ENCODE measurements around the gene ZNF511. TPM values are rescaled to one million over a fixed set of nuclear protein-coding genes. Genes with fewer than 3 reads are reported as not detected.

ZNF511 gene
- total RNA-seq, 1 donor from 2014 or later, result 25.5 TPM

- H3K27me3 ChIP-seq (ENCODE audit: insufficient read depth, low read length), result no peaks in the 10 kb centered on the region
- H3K4me2 ChIP-seq (ENCODE audit: low read length), result no peak overlapping the region
- Mint-ChIP-seq H3K36me3 (ENCODE audit: low read depth, unreplicated experiment) (peaks cover 3% of the 10 kb centered on the region), H3K27me3 (ENCODE audit: low read depth, unreplicated experiment) (no peaks in the 10 kb centered on the region), H3K9me3 (ENCODE audit: unreplicated experiment) (no peaks in the 10 kb centered on the region), H3K4me1 (ENCODE audit: low read depth, unreplicated experiment) (peaks cover 9% of the 10 kb centered on the region), H3K4me3 (ENCODE audit: unreplicated experiment) (no peak overlapping the region), H3K27ac (ENCODE audit: unreplicated experiment) (no peak overlapping the region)
- H4K20me1 ChIP-seq (ENCODE audit: insufficient read depth, low read length), result peaks cover 28% of the 10 kb centered on the region
- FAIRE-seq (no peak), DNase-seq (ENCODE audit: low read depth) (no peak)
- no peak overlapping the region for H3K9ac ChIP-seq (ENCODE audit: low read length)
- H3K4me3 ChIP-seq (ENCODE audit: insufficient read depth, low read depth, low read length), result no peak overlapping the region
- peaks cover 21% of the 10 kb centered on the region for H3K79me2 ChIP-seq (ENCODE audit: insufficient read depth, low read length)
- no peak overlapping the region for H2AFZ ChIP-seq (ENCODE audit: low read depth, low read length)
- no peaks in the 10 kb centered on the region for H3K9me3 ChIP-seq (ENCODE audit: insufficient read depth, low read depth, low read length)
- H3K36me3 ChIP-seq (ENCODE audit: insufficient read depth, low read length), result no peaks in the 10 kb centered on the region
- no peak overlapping the region for H3K27ac ChIP-seq (ENCODE audit: low read depth, low read length)
- TF ChIP-seq EZH2 (IDR thresholded peaks at IDR 0.05; ENCODE audit: insufficient read depth, low read length), result no peak
- TF ChIP-seq CTCF (IDR thresholded peaks at IDR 0.05; ENCODE audit: insufficient read depth, low read depth, low read length), result no peak
- H3K4me1 ChIP-seq (ENCODE audit: insufficient read depth, low read length), result peaks cover 15% of the 10 kb centered on the region
Measured at GRCh38 chr10:133311570-133311969, 2.9 kb downstream of the ZNF511 start.

- Histone ChIP-seq H4K20me1 (ENCODE audit: insufficient read depth, low read length) (peaks cover 22% of the 10 kb centered on the region), H3K4me2 (ENCODE audit: low read length) (no peak overlapping the region), H3K4me3 (ENCODE audit: insufficient read depth, low read depth, low read length) (no peak overlapping the region), H3K27ac (ENCODE audit: low read depth, low read length) (no peak overlapping the region), H3K36me3 (ENCODE audit: insufficient read depth, low read length) (no peaks in the 10 kb centered on the region), H3K9ac (ENCODE audit: low read length) (no peak overlapping the region), H3K27me3 (ENCODE audit: insufficient read depth, low read length) (no peaks in the 10 kb centered on the region), H3K79me2 (ENCODE audit: insufficient read depth, low read length) (peaks cover 14% of the 10 kb centered on the region), H2AFZ (ENCODE audit: low read depth, low read length) (no peak overlapping the region), H3K4me1 (ENCODE audit: insufficient read depth, low read length) (peaks cover 12% of the 10 kb centered on the region), H3K9me3 (ENCODE audit: insufficient read depth, low read depth, low read length) (no peaks in the 10 kb centered on the region)
- no peak overlapping the region for H3K27ac Mint-ChIP-seq (ENCODE audit: unreplicated experiment)
- peaks cover 3% of the 10 kb centered on the region for H3K36me3 Mint-ChIP-seq (ENCODE audit: low read depth, unreplicated experiment)
- no peak for FAIRE-seq
- H3K4me3 Mint-ChIP-seq (ENCODE audit: unreplicated experiment), result no peak overlapping the region
- no peak for DNase-seq (ENCODE audit: low read depth)
- no peaks in the 10 kb centered on the region for H3K9me3 Mint-ChIP-seq (ENCODE audit: unreplicated experiment)
- TF ChIP-seq EZH2 (IDR thresholded peaks at IDR 0.05; ENCODE audit: insufficient read depth, low read length), result no peak
- TF ChIP-seq CTCF (IDR thresholded peaks at IDR 0.05; ENCODE audit: insufficient read depth, low read depth, low read length), result no peak
- peaks cover 5% of the 10 kb centered on the region for H3K4me1 Mint-ChIP-seq (ENCODE audit: low read depth, unreplicated experiment)
- H3K27me3 Mint-ChIP-seq (ENCODE audit: low read depth, unreplicated experiment), result no peaks in the 10 kb centered on the region
Measured at GRCh38 chr10:133312016-133312768, 3.5 kb downstream of the ZNF511 start.

GRCh38 chr10:133312769-133313145, 4.0 kb downstream of the ZNF511 start:
- no peak for FAIRE-seq
- no peak for DNase-seq (ENCODE audit: low read depth)
- H3K79me2 ChIP-seq (ENCODE audit: insufficient read depth, low read length), result peaks cover 9% of the 10 kb centered on the region

More at GRCh38 chr10:133312769-133313145, 4.0 kb downstream of the ZNF511 start:
- no peaks in the 10 kb centered on the region for H3K27me3 Mint-ChIP-seq (ENCODE audit: low read depth, unreplicated experiment)
- Histone ChIP-seq H3K9me3 (ENCODE audit: insufficient read depth, low read depth, low read length) (no peaks in the 10 kb centered on the region), H3K27me3 (ENCODE audit: insufficient read depth, low read length) (no peaks in the 10 kb centered on the region), H3K4me1 (ENCODE audit: insufficient read depth, low read length) (peaks cover 6% of the 10 kb centered on the region), H3K4me3 (ENCODE audit: insufficient read depth, low read depth, low read length) (no peak overlapping the region), H3K9ac (ENCODE audit: low read length) (no peak overlapping the region), H4K20me1 (ENCODE audit: insufficient read depth, low read length) (peaks cover 17% of the 10 kb centered on the region), H3K27ac (ENCODE audit: low read depth, low read length) (no peak overlapping the region), H3K36me3 (ENCODE audit: insufficient read depth, low read length) (no peaks in the 10 kb centered on the region), H2AFZ (ENCODE audit: low read depth, low read length) (no peak overlapping the region), H3K4me2 (ENCODE audit: low read length) (no peak overlapping the region)
- no peak overlapping the region for H3K4me3 Mint-ChIP-seq (ENCODE audit: unreplicated experiment)
- H3K27ac Mint-ChIP-seq (ENCODE audit: unreplicated experiment), result no peak overlapping the region
- peaks cover 3% of the 10 kb centered on the region for H3K36me3 Mint-ChIP-seq (ENCODE audit: low read depth, unreplicated experiment)
- no peaks in the 10 kb centered on the region for H3K9me3 Mint-ChIP-seq (ENCODE audit: unreplicated experiment)
- no peaks in the 10 kb centered on the region for H3K4me1 Mint-ChIP-seq (ENCODE audit: low read depth, unreplicated experiment)
- no peak for TF ChIP-seq CTCF (IDR thresholded peaks at IDR 0.05; ENCODE audit: insufficient read depth, low read depth, low read length)
- TF ChIP-seq EZH2 (IDR thresholded peaks at IDR 0.05; ENCODE audit: insufficient read depth, low read length), result no peak
